Osteoblast (primary cell): ENCODE measurements around the gene ANXA11. TPM values are rescaled to one million over a fixed set of nuclear protein-coding genes. Genes with fewer than 3 reads are reported as not detected.

ENCODE experiments used
- DNase-seq: peaks from one replicate; pipeline ENCODE4 v3.0.0; 2011; ENCODE audit warnings: low spot score, mixed read lengths; ENCODE audit not compliant: insufficient read length; ENCODE audit errors: missing footprints
- H2AFZ ChIP-seq: 2 replicates; pipeline ENCODE4 v1.6.0; 2011; ENCODE audit warnings: mild to moderate bottlenecking, low read length
- H3K27ac ChIP-seq: 2 replicates; pipeline ENCODE4 v1.5.1; 2011; ENCODE audit warnings: mild to moderate bottlenecking, low read depth, low read length, moderate library complexity
- H3K27me3 ChIP-seq: 2 replicates; pipeline ENCODE4 v1.6.0; 2012; ENCODE audit warnings: mild to moderate bottlenecking, control low read depth, inconsistent platforms, low read length, moderate library complexity; ENCODE audit not compliant: insufficient read depth
- H3K36me3 ChIP-seq: 2 replicates; pipeline ENCODE4 v1.5.1; 2011; ENCODE audit warnings: mild to moderate bottlenecking, low read length, control low read depth, moderate library complexity; ENCODE audit not compliant: insufficient read depth
- H3K4me1 ChIP-seq: 2 replicates; pipeline ENCODE4 v1.5.1; 2011; ENCODE audit warnings: mild to moderate bottlenecking, low read length, control low read depth, moderate library complexity; ENCODE audit not compliant: insufficient read depth
- H3K4me2 ChIP-seq: 2 replicates; pipeline ENCODE4 v1.6.0; 2011; ENCODE audit warnings: mild to moderate bottlenecking, low read length; ENCODE audit not compliant: insufficient read depth
- H3K4me3 ChIP-seq: fragments of 200-600 bp; sonication (generic); 3 replicates; pipeline ENCODE4 v1.5.1; 2012; ENCODE audit warnings: mild to moderate bottlenecking, low read length, inconsistent platforms; ENCODE audit not compliant: insufficient read depth
- H3K79me2 ChIP-seq: 2 replicates; pipeline ENCODE4 v1.6.0; 2012; ENCODE audit warnings: mild to moderate bottlenecking, low read length, control low read depth, inconsistent platforms; ENCODE audit not compliant: insufficient read depth
- H3K9me3 ChIP-seq: 2 replicates; pipeline ENCODE4 v1.5.1; 2011; ENCODE audit warnings: low read depth, low read length, control low read depth
- H4K20me1 ChIP-seq: 2 replicates; pipeline ENCODE4 v1.6.0; 2012; ENCODE audit warnings: mild to moderate bottlenecking, low read length, control low read depth; ENCODE audit not compliant: insufficient read depth
- CTCF ChIP-seq: IDR thresholded peaks from 2 replicates; pipeline ENCODE4 v1.5.1; 2011; ENCODE audit warnings: mild to moderate bottlenecking, low read depth, low read length, moderate library complexity; ENCODE audit errors: extremely low read depth
- total RNA-seq: library from RNA; depleted of rRNA; stranded (reverse); fragments of >200 nt; gene quantifications from 2 replicates; pipeline ENCODE4 v1.2.3, GENCODE V29; 2012

The ANXA11 gene
- total RNA-seq, 1 donor, result 112 TPM

- H3K4me2 ChIP-seq, result no peak overlapping the region
- no peak overlapping the region for H3K4me3 ChIP-seq
- no peak for TF ChIP-seq CTCF
- DNase-seq, result no peak
- H3K27me3 ChIP-seq, result no peaks in the 10 kb centered on the region
- no peak overlapping the region for H2AFZ ChIP-seq
- H4K20me1 ChIP-seq, result peaks cover 3% of the 10 kb centered on the region
- peaks cover 21% of the 10 kb centered on the region for H3K36me3 ChIP-seq
- no peaks in the 10 kb centered on the region for H3K9me3 ChIP-seq
- no peaks in the 10 kb centered on the region for H3K79me2 ChIP-seq
- peak overlapping the region; percentile 50 for H3K27ac ChIP-seq
- H3K4me1 ChIP-seq, result peaks cover 11% of the 10 kb centered on the region
Observed at GRCh38 chr10:80144696-80145131, 60.6 kb downstream of the ANXA11 start.

GRCh38 chr10:80144067-80144695, 61.2 kb downstream of the ANXA11 start:
- Histone ChIP-seq H3K4me2 (no peak overlapping the region), H3K9me3 (no peaks in the 10 kb centered on the region), H3K79me2 (no peaks in the 10 kb centered on the region), H3K27me3 (no peaks in the 10 kb centered on the region), H3K4me3 (no peak overlapping the region), H3K36me3 (peaks cover 16% of the 10 kb centered on the region), H2AFZ (no peak overlapping the region), H4K20me1 (peaks cover 3% of the 10 kb centered on the region), H3K4me1 (peaks cover 11% of the 10 kb centered on the region), H3K27ac (no peak overlapping the region)
- peak; percentile 51 for DNase-seq
- no peak for TF ChIP-seq CTCF

GRCh38 chr10:80141696-80142460, 63.5 kb downstream of the ANXA11 start:
- peaks cover 22% of the 10 kb centered on the region for H3K4me1 ChIP-seq

More at GRCh38 chr10:80141696-80142460, 63.5 kb downstream of the ANXA11 start:
- Histone ChIP-seq H2AFZ (no peak overlapping the region), H3K27ac (no peak overlapping the region), H3K9me3 (no peaks in the 10 kb centered on the region), H3K4me3 (no peak overlapping the region), H3K79me2 (no peaks in the 10 kb centered on the region), H3K36me3 (no peaks in the 10 kb centered on the region), H3K27me3 (no peaks in the 10 kb centered on the region), H3K4me2 (no peak overlapping the region), H4K20me1 (peaks cover 3% of the 10 kb centered on the region)
- no peak for TF ChIP-seq CTCF
- DNase-seq, result no peak
